ENCODE results near the gene KRTAP5-8. TPM values are rescaled to one million over a fixed set of nuclear protein-coding genes. Genes with fewer than 3 reads are reported as not detected.
"Not testable (repeated sequence)": the region's sequence is repeated elsewhere in the genome, so short reads cannot be mapped to it uniquely, and the experiment has no call there.

The KRTAP5-8 gene
- total RNA-seq, 2 experiments from 2014 or later, result not detected

DNA sequence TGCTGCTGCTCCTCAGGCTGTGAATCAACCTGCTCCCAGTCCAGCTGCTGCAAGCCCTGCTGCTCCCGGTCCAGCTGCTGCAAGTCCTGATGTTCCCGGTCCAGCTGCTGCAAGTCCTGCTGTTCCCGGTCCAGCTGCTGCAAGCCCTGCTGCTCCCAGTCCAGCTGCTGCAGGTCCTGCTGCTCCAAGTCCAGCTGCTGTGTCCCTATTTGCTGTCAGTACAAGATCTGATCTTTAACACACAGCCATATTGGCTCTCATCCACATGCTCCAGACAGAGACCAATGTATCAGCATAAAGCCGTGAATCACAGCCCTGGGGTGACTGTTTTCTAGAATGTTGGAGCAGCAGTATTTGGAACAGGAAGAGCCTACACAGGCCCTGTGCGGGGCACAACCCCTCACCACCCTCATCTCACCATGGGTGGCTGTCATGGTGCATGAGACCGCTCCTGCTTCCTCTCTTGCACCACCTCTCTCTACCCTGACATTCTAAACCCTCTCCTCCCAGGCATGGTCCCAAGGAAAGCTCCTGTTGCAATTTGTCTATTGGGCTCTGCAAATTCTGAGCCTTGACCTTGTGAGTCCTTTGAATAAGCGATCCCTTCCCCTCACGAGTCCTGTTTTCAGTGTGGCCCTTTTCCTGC lies 31.0 kb downstream of the KRTAP5-8 start:
- Mint-ChIP-seq H3K4me1 (ENCODE audit: low read depth) (no peaks in the 10 kb centered on the region), H3K9me3 (no peaks in the 10 kb centered on the region), H3K27me3 (peaks cover 18% of the 10 kb centered on the region), H3K36me3 (ENCODE audit: low read depth) (no peaks in the 10 kb centered on the region), H3K4me3 (no peak overlapping the region), H3K27ac (no peak overlapping the region)
- TF ChIP-seq, protein P1, sequence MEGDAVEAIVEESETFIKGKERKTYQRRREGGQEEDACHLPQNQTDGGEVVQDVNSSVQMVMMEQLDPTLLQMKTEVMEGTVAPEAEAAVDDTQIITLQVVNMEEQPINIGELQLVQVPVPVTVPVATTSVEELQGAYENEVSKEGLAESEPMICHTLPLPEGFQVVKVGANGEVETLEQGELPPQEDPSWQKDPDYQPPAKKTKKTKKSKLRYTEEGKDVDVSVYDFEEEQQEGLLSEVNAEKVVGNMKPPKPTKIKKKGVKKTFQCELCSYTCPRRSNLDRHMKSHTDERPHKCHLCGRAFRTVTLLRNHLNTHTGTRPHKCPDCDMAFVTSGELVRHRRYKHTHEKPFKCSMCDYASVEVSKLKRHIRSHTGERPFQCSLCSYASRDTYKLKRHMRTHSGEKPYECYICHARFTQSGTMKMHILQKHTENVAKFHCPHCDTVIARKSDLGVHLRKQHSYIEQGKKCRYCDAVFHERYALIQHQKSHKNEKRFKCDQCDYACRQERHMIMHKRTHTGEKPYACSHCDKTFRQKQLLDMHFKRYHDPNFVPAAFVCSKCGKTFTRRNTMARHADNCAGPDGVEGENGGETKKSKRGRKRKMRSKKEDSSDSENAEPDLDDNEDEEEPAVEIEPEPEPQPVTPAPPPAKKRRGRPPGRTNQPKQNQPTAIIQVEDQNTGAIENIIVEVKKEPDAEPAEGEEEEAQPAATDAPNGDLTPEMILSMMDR (IDR thresholded peaks at IDR 0.05), result no peak
- intact Hi-C loops (cut with micrococcal nuclease), result no loop called here
- ATAC-seq (no peak), DNase-seq (no peak)
- CTCF ChIA-PET, result no interaction called here
- POLR2A ChIA-PET, result no interaction called here

DNA sequence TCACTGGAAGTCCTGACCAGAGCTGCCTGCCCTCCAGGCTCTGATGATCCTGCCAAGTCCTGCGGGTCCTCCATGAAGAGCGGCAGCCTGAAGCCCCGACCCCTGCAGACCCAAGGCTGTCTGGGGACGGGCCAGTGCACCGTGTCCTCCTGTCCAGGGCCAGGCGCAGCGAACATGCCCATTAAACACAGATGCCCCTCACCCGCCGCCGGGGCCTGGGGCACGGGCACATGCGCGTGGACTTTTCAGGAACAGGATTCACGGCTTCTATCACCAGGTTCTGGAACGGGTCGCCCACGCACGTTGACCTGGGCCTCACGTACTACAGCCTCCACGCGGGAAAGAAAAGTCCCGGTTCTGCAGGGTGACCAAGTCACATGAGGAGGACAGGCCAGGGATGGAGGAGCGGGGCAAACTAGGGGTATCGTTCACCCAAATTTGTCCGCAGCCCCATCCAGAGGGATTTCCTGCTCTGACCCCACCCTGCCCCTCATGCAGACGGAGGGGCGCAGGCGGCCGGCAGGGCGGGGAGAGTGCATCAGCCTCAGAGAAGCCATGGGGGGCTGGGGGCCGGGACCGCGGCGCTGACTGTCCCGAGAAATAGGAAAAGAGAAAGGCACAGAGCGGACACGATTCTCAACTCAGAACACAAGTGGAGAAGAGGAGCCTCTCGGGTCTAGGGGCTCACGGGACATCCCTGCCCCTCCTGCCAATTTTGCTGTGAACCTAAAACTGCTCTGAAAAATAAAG lies 33.5 kb downstream of the KRTAP5-8 start:
- not testable (repeated sequence) for H3K9me3 Mint-ChIP-seq

DNA sequence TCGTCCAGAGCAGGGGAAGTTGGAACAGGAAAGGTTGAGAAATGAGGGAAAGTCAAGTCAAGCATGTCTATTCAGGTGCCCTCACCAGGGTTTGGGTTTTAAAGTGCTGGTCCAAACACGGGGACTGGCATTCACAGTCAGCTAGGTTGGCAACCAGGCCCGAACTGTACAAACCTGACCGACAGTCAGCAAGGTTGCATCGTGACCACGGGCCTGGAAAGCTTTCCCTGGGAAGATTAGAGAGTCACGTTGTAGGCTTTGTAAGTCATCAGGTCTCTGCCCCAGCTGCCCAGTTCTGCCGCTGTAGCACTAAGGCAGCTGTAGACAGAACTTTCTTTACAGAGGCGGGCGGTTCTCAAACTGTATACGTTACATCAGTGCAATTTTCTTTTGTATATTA lies 35.0 kb downstream of the KRTAP5-8 start:
- no peaks in the 10 kb centered on the region for H3K36me3 Mint-ChIP-seq (ENCODE audit: low read depth)
- peaks cover 3% of the 10 kb centered on the region for H3K27me3 Mint-ChIP-seq
- H3K4me3 Mint-ChIP-seq, result no peak overlapping the region
- no peak overlapping the region for H3K27ac Mint-ChIP-seq
- TF ChIP-seq, protein P1 (IDR thresholded peaks at IDR 0.05), result no peak
- intact Hi-C loops (cut with micrococcal nuclease), result no loop called here
- DNase-seq (no peak), ATAC-seq (no peak)
- no peaks in the 10 kb centered on the region for H3K4me1 Mint-ChIP-seq (ENCODE audit: low read depth)
- CTCF ChIA-PET, result no interaction called here
- POLR2A ChIA-PET, result no interaction called here
- no peaks in the 10 kb centered on the region for H3K9me3 Mint-ChIP-seq

More for the DNA sequence above, 33.5 kb downstream of the KRTAP5-8 start:
- ATAC-seq; H3K27ac Mint-ChIP-seq; CTCF ChIA-PET; H3K4me1 Mint-ChIP-seq (ENCODE audit: low read depth); H3K36me3 Mint-ChIP-seq (ENCODE audit: low read depth); intact Hi-C loops (cut with micrococcal nuclease); H3K27me3 Mint-ChIP-seq; POLR2A ChIA-PET; DNase-seq; H3K4me3 Mint-ChIP-seq: not testable (repeated sequence)

DNA sequence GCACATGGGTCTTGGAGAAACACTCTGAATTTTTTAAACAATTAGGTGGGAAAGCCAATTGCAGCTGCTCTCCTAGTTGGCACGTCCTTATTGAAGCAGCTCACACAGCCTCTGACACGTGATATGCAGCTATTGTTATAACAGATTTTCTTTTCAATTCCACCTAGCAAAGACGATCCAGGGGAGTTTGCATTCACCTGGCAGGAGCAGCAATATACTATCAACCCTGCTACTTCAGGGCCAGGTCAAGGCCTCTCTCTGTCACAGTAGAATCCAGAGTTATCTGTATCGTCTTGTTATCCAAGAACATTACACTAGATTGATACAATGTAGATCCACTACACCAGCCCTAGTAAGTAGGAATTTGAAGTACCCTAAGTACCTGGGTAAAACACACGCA lies 36.6 kb downstream of the KRTAP5-8 start:
- Mint-ChIP-seq H3K27ac (no peak overlapping the region), H3K36me3 (ENCODE audit: low read depth) (no peaks in the 10 kb centered on the region), H3K4me3 (no peak overlapping the region), H3K9me3 (no peaks in the 10 kb centered on the region), H3K4me1 (ENCODE audit: low read depth) (no peaks in the 10 kb centered on the region), H3K27me3 (peaks cover 3% of the 10 kb centered on the region)
- TF ChIP-seq, protein P1 (IDR thresholded peaks at IDR 0.05), result no peak
- ChIA-PET CTCF (interaction anchor here (0.7 kb wide), 1 partner anchor 11 kb away, joined by 3 read pairs; no protein-coding TSS in a partner anchor), POLR2A (no interaction called here)
- intact Hi-C loops (cut with micrococcal nuclease), result no loop called here
- ATAC-seq (no peak), DNase-seq (no peak)

DNA sequence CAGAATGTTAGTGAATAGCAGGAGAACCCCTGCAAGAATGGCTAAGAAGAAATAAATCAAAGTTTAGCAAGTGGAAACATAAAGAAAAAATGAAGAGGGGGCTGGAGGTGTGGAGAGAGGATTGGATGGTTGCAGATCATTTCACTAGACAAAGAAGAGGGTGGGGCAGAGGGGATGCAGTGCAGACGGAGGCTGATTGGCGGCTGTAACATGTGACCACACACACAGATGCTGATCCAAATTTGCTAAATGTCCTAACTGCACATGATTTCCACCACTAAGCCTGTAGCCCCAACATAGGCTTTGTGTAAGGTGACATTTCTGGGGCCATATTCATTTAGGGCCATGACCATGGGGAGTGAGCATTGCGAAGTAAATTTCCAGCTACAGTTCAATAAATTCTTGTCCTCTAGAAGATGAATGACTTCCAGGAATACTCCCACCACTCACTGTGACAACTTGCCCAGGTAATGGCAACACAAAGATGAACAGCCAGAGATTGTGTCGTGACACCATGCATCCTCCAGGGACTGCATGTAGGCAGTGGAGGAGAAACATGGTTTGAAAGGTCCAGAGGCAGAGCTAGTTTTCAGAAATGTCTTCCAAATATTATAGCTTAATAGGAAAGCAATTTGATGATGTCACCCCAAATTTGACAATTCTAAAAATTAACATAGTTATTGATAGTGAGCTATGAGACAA lies 38.0 kb downstream of the KRTAP5-8 start:
- DNase-seq, result no peak
- CTCF ChIA-PET, result no interaction called here
- H3K27ac Mint-ChIP-seq, result no peak overlapping the region
- POLR2A ChIA-PET, result no interaction called here
- no peaks in the 10 kb centered on the region for H3K36me3 Mint-ChIP-seq (ENCODE audit: low read depth)
- TF ChIP-seq, protein P1 (IDR thresholded peaks at IDR 0.05), result no peak
- peaks cover 4% of the 10 kb centered on the region for H3K4me1 Mint-ChIP-seq (ENCODE audit: low read depth)
- intact Hi-C loops (cut with micrococcal nuclease), result no loop called here
- H3K9me3 Mint-ChIP-seq, result no peaks in the 10 kb centered on the region
- no peak for ATAC-seq
- H3K4me3 Mint-ChIP-seq, result no peak overlapping the region
- H3K27me3 Mint-ChIP-seq, result peaks cover 4% of the 10 kb centered on the region

DNA sequence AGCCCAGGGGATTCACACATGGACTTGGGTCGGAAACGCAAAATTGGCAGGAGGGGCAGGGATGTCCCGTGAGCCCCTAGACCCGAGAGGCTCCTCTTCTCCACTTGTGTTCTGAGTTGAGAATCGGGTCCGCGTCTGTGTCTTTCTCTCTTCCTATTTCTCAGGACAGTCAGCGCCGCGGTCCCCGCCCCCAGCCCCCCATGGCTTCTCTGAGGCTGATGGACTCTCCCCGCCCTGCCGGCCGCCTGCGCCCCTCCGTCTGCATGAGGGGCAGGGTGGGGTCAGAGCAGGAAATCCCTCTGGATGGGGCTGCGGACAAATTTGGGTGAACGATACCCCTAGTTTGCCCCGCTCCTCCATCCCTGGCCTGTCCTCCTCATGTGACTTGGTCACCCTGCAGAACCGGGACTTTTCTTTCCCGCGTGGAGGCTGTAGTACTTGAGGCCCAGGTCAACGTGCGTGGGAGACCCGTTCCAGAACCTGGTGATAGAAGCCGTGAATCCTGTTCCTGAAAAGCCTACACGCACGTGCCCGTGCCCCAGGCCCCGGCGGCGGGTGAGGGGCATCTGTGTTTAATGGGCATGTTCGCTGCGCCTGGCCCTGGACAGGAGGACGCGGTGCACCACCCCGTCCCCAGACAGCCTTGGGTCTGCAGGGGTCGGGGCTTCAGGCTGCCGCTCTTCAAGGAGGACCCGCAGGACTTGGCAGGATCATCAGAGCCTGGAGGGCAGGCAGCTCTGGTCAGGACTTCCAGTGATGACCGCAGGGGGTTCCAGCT lies 39.1 kb downstream of the KRTAP5-8 start:
- intact Hi-C loops (cut with micrococcal nuclease); H3K4me3 Mint-ChIP-seq; H3K27ac Mint-ChIP-seq; DNase-seq; H3K36me3 Mint-ChIP-seq (ENCODE audit: low read depth); POLR2A ChIA-PET; H3K27me3 Mint-ChIP-seq; CTCF ChIA-PET; H3K9me3 Mint-ChIP-seq; H3K4me1 Mint-ChIP-seq (ENCODE audit: low read depth); ATAC-seq: not testable (repeated sequence)

Data from activated CD8-positive, alpha-beta T cell treated with anti-CD3 and anti-CD28 coated beads for 36 hours (primary cell).